Measurements from ENCODE around the gene BEST3.

Gene BEST3

DNA sequence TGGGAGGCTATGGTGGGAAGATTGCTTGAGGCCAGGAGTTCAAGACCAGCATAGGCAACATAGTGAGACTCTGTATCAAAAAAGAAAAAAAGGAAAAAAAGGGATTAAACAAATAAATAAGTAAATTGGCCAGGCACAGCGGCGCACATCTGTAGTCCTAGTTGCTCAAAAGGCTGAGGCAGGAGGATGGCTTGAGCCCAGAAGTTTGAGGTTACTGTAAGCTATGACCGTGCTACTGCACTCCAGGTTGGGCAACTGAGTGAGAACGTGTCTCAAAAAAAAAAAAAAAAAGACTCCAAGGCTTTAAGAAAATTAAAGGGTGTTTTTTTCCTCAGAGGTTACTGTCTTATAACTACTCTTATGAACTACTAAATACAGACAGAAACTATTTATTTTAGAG, 11.7 kb downstream of the BEST3 start:
- DNase-seq = peak; percentile 13

DNA sequence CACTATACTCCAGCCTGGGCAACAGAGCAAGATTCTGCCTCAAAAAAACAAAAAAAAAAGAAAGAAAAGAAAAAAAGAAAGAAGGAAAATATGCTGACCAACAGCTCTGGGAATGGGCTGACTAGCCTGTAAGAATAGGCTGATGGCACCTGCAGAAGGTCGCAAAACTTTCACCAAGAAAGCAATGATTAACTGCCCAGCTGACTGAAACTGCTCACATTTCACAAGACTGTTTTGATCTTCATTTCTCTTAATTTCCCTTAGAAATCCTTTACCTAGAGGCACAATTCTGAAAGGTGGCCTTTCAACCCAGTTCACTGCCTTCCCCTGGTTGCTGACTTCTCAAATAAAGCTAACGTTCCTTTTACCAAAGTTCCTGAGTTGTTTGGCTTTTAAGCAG, 12.4 kb downstream of the BEST3 start:
- DNase-seq = no peak

DNA sequence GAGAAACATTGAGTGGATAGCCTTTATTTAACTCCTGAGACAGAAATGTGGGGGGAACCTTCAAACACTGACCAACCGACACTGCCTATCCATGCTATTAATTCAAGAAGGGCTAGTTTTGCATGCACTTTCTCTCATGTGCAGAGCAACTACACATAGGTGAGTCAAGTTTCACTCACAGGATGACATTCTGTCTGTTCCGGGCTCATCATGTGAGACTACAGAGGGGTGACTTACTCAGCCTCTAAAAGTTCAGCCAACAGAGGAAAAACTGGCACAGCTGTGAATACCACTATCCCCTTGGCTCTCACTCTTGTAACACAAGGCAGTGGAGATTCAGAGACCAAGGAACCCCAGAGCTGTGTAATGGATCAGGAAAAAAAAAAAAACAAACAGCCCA, 13.3 kb downstream of the BEST3 start:
- DNase-seq = peak; percentile 64

DNA sequence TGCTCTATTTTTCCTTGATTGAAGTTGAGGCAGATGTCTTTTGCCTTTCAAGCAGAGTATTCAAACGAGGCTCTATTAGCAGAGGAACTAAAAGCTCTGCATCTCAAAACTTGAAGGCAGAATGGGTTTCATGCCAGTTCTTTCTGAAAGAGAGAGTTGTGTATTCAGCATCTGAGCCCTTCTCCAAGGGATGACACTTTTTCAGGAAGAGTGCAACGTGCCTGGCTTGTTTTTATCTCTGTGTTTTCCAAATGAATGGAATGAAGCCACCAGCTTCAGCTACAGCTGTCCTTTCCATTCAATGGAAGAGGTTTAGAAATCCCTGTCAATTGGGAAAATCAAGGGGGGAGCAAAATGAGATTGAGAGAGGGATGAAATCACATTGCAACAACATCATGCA, 14.6 kb downstream of the BEST3 start:
- no peak for DNase-seq

DNA sequence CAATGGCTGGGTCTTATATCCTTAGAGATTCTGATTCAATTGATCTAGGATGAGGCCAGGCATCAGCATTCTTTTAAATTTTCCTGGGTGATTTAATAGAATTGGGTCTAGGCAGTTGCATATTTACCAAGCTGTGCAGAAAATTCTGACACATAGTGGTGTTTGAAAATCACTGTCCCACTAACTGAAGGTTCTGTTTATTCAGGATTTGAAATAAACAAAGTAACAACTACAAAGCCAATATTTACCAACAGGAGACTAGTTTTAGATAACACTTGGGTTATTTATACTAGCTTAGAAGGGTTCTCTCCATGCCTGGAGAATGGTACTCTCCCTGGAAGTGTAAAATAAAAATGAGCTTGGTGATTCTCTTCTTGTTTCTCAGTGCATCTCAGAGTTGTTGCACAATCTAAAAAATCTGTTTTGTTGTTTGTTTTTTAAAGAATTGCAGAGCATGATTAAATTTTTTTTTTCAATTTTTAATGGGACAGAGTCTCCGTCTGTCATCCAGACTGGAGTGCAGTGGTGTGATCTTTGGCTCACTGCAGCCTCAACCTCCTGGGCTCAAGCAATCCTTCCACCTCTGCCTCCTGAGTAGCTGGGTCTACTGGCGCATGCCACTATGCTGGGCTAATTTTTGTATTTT, 16.9 kb downstream of the BEST3 start:
- DNase-seq = no peak

DNA sequence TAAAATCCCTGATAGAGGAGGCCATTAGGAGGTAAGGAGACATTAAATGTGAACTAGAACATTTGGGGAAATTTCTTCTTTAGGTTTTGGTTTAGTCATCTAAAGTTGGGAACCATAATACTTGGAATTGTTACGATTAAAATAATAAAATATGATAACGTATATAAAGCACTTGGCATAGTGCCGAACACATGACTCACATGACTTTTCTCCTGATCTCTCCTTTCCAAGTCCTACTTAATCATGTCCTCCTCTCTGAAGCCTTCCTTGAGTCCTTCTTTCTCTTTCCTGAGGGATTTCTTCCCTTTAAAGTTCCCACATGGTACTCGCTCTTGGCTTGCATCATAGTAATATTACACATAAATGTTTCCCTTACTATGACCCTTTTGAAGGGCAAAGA, 20.0 kb downstream of the BEST3 start:
- peak; percentile 52 for DNase-seq

DNA sequence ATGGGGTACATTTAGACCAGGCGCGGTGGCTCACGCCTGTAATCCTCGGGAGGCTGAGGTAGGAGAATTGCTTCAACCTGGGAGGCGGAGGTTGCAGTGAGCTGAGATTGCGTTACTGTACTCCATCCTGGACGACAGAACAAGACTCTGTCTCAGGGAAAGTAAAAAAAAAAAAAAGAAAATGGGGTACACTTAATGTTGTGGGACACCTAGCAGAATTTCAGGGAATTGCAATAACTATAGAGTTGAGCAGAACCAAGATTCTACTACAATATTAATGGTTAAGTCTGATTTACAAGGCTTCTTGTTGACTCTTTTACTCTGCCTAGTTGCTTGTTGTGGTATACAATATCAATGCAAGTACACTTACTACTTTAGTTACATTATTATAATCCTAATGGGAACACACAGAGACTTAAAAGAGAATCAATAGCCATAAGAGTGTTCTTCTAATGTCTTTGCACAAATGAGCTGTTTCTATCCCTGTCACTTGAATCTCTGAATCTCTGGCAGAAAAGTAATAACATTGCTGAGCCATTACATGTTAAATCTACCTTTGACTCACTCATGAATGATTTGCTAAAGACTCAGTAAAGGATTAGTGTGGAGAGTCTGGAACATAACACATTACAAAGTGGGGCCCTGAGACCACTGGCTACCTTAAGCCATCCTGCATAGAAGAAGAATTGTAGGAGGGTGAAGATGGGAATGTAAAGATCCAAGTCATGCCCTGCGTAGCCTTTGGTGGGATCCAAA, 22.7 kb downstream of the BEST3 start:
- DNase-seq = peak; percentile 21

DNA sequence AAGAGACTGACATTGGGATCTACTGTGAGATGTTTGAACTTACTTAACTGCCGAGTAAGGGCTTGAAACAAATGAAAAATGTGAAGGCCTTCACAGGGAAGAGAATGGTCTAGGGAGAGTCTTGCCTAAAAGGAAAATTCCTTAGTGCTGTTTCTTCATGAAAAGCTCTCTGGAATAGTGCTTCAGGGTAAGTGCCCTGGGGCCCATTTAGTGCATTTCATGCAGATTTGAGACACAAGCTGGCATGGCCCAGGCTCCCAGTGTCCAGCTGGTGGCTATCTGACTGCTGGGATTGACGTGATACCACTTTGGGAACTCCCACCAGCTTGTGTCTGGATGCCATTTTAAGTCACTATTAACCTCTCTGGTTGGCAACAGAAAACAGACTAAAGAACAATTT, 26.9 kb downstream of the BEST3 start:
- no peak for DNase-seq

DNA sequence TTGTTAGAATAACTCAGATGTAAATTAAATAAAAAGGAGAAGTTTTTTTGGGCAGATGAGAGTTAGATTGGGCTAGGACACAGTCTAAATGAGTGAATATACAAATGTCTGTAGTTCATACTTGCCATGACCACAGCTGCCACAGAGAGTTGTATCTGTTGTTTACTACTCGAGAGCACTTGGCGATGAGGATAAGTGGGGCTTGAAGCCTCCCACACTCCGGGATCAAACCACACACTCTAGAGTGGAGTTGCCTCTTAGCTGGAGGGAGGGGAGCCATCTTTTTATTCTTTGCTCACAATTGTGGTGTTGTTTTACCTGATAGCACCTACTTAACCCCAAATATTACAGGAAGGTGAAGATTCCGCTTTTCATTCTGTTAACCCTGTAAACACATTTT, 27.5 kb downstream of the BEST3 start:
- DNase-seq = no peak

DNA sequence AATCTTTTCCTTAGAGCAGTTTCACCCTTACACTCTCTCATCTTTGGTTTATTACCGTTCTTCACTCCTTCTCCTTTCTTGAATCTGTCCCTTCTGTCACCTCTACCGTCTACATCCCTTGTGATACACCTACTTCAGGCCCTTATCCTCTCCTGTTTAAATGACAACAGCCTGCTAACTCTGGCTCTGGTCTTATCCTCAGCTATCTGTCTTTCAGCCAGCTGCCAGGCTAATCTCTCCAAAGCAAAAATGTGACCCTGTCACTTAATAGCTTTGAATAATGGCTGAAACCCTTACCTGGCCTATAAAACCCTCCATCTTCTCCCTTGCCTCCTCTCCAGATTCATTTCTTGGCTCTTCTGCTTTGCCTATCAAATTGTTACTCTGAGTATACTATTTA, 32.3 kb downstream of the BEST3 start:
- DNase-seq = no peak

DNA sequence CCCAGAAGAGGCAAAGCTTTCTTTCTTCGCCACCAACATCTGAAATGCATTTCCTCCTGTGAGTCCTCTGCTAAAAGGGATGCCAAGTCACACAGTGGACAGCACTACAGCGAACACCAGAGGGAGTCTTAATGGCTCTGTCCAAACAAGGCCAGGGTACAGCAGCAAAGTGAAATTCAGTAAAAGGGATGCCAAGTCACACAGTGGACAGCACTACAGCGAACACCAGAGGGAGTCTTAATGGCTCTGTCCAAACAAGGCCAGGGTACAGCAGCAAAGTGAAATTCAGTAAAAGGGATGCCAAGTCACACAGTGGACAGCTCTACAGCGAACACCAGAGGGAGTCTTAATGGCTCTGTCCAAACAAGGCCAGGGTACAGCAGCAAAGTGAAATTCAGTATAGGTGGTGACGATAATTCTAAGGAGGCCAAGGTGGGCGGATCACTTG, 34.1 kb downstream of the BEST3 start:
- peak; percentile 16 for DNase-seq

DNA sequence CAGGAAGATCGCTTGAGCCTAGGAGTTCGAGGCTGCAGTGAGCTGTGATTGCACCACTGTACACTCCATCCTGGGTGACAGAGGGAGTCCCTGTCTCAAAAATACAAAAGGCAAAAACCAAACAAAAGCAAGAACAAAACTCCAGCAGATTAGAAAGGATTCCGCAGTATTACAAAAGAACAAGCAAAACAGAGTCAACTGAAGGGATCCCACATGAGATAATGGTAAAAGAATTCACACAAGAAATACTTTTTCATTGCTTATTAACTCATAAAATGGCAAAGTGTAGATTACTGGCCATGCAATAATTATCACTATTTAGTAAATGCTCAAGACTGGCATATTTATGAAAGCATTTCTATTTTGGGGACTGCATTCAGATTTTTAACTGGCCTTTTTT, 35.4 kb downstream of the BEST3 start:
- DNase-seq = no peak

DNA sequence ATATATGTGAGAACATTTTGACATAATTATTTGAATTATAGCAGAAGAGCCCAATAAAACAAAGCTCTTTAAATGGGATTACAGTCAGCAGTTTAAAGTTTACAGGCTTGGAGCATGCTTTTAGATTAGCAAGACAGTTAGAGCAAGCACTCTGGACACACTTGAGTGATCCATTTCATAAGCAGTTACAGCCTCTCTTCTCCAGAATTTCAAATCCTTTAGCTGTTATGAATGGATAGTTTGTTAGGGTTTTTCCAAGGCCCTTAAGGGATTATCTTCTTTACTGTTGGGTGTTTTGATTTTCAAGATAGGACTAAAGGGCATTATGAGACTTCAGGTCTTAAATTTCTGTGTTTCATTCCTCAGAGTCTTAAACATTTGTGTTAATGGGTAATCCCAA, 36.3 kb downstream of the BEST3 start:
- no peak for DNase-seq

DNA sequence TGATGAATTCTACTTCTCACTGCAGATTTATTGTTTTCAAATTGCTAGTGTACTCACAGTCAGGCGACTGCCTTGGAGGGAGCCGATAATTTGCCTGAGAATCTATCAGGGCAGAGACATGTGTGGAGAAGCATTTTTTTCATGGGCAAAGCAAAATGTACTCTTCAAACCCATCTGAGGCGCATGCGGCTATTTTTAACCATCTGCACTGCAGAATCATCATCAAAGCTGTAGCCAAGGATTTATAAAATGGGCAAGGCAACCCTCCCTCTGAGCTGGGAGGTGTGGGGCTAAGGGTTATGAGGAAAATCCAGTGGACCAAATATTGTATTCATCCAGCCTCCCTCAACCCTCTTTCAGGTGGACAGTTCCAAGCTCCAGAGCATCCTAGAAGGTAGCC, 37.7 kb downstream of the BEST3 start:
- DNase-seq = no peak

DNA sequence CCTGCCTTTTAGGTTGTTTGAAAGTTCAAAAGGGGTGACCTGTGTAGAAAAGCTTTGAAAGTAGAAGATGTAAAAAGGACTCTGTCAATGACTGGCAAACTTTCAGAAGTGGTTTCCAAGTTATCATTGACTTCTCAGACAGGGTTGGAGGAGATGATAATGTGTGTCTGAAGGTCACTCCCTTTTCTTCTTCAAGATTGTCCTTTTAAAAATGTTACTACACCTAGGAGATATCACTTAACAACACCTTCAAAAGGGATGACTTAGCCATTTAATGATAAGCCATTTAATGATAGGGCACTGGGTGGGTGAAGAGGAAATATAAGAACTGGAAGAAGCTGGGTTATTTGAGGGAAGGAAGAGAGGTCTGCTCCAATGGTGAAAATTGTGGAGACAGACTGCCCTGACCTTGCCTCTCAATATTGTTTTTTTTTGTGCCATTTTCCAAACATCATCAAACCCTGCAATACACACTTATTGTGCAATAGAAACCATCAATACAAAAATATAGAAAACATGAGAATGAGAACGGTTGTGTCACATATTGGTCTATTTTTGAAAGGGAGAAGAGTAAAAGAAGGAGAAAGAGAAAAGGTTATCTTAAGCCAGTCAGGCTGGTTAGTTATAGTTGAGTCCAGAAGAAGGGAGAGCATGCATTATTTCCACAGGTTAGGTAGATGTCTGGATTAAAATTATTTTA, 38.8 kb downstream of the BEST3 start:
- no peak for DNase-seq

DNA sequence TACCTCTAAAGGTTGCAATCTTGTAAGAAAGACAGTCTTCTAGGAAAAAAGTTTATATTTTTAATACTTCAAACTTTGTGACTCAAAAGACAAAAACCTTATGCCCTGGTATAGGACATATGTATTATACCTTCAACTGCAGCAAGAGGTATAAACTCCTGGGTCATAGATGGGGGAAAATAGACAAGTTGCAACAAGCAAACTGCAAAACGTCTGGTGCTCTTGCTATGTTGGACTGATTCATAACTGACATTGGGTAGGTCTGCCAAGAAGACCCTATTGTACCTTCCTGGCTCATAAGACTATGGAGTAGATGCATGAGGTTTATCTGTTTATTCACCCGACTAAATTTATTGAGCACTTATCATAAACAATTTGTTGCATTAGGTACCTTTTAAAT, 40.9 kb downstream of the BEST3 start:
- DNase-seq = no peak

DNA sequence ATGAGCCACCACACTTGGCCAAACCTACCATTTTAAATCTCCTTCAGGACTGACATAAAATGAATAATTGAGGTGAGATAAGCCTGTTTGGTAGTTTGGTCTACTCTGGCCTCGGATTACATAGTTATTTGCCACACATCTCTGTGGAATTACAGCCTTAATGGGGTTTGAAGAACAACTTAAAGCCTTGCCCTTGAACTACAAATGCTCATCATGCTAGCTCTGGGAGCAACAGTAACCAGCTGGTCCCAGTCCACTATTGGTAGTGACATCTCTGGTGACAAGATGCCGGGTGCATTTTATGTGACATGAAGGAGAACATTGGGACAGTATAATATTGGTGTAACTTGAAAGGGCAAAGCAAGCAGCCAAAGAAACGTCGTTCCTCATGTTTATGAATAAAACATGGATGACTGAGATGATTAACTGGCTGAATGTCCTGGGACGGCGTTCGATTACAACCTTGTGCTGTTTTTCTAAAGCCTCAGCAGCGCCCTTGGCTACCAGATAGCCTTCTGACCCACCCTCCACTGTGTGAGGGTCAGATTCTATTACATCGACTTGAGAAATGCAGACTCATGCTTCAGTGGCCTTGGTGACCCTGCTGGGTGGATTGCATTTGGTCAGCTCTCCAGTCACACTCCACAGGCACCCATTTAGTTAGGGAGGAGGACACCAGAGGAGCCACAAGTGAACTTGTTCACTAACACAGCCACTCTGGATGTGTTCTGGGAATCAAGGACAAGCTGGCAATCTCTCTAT, 41.5 kb downstream of the BEST3 start:
- peak; percentile 36 for DNase-seq

DNA sequence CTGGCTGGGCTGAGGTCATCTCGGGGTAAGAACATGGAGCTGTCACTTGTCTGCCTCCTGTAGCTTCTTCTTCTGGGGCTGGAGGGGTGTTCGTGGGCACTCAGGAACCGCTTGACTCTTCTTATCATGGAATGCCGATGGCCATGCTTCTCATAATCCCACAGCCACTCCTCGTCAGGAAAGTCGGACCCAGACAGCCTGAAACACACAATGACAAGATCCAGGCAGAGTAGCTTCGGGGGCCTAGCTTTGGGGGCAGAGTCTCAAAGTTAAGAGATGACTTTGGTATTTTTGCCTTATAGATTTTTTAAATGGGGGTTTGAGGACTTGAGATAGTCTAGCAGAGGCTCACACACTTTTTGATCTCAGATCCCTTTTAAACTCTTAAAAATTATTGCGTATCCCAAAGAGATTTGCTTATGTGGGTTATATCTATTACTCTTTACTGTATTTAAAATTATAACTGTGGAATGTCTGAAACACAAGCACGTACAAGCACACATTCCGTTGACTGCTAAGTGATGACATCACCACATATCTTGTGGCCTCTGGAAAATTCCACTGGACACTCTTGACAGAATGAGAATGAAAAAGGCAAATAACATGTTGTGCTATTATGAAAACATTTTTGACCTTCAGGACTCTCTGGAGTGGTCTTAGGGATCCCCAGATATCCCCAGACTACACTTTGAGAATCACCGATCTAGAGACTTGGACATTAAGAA, 43.3 kb downstream of the BEST3 start:
- DNase-seq = peak; percentile 94

DNA sequence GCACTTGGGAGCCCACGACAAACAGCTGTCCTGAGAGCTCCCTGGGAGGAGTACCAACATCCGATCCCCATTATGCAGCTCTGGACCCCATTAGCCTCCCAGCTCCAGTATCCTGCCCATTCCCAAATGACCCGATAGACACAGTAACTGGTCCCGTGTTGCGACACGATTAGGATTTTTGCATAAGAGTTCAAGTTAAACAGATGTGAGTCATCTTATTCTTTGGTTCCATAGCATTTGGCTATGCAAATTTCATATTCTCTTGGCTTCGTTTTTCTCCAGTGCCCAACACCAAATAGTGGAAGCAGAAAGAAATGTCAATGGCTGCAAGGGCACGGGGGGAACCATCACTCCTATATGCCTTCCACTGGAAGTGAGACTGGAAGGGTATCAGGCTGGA, 45.4 kb downstream of the BEST3 start:
- DNase-seq = peak; percentile 51

DNA sequence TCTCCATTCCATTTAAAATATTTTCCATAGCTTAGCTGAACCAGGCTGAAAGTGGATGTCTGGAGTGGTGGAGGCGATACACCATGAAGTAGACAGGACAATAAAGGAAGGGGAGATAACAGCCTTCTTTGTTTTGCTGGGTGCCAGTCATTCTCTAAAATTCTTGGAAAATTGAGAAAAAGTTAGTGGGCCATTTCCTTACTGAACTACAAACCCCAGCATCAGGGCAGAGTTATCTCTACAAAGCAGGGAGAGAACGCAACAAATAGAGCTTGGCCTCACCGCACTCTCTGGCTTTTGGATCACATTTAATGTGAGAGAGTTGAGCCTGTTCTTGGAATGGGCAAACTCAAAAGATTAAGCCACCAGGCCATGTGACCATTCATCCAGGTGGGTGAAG, 47.2 kb downstream of the BEST3 start:
- no peak for DNase-seq

DNA sequence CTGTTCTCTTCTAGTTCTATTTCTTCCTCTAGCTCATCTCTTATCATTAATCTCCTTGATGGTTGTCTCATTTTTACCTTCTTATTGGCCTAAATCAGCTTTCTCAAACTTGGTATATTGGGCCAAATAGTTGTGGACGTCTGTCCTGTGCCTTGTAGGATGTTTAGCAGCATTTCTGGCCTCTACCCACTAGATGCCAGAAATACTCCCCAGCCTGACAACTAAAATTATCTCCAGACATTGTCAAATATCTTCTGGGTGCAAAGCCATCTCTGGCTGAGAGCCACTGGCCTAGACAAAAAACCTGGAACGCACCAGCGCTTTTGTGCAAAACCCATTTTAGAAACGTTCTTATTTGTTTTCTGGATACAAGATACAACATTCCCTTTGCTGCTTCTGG, 49.6 kb downstream of the BEST3 start:
- no peak for DNase-seq

DNA sequence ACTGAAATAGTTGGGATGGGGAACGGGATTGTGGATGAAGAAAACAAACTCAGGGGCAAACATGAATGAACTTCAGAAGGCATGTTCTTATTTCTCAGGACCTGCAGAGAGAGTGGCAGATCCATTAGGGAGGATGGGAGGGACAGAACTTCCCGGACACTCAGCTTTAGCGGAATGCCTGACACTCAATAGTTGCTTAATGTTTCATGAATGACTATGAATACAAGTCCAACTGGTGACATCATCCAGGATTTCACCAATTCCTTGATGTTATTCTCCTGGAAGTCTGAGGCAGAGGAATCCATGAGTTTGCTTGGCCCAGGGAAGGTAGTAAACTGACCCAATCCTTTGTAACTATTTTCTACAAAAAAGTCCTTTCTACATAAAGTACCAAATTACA, 50.6 kb downstream of the BEST3 start:
- peak; percentile 94 for DNase-seq

DNA sequence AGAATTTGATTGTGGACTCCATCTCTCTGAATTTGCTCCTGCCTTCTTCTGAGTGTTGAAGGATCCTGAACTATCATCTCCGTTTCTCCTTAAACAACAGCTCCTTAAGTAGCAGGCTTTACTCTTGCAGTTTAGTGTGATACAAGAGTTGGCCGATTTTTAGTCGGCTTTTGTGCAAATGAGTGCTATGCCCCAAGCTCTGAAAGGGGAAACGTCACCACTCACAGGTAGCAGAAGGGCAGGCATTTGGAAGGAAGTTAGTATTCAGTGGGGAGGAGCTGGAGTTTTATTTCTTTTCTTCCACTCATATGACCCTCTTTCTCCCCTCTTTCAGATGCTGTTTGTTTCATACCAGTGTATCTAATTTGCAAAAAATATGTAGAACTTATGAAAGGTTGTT, 51.9 kb downstream of the BEST3 start:
- DNase-seq = no peak
